HAP-1 (cell line): ENCODE data around the gene REPS1.
"Not testable (repeated sequence)": the region's sequence is repeated elsewhere in the genome, so short reads cannot be mapped to it uniquely, and the experiment has no call there.

Experiments used
- DNase-seq, 2 experiments: peaks; one replicate each; pipeline ENCODE4 v3.0.0-alpha.2; 2016 to 2020; ENCODE audit warnings: low spot score in 2 of 2
- H3K27me3 ChIP-seq: fragments of 250-450 bp; sonication (Bioruptor Pico); 2 replicates; pipeline ENCODE4 v1.5.1; 2020; ENCODE audit warnings: low read depth, mild to moderate bottlenecking, moderate library complexity
- H3K36me3 ChIP-seq: fragments of 250-450 bp; sonication (Bioruptor Pico); replicated peaks from 2 replicates; pipeline ENCODE4 v1.5.1; 2020; ENCODE audit warnings: mild to moderate bottlenecking
- H3K4me1 ChIP-seq: fragments of 250-450 bp; sonication (Bioruptor Pico); 2 replicates; pipeline ENCODE4 v1.5.1; 2020; ENCODE audit warnings: mild to moderate bottlenecking
- H3K4me3 ChIP-seq: fragments of 250-450 bp; sonication (Bioruptor Pico); 2 replicates; pipeline ENCODE4 v1.5.1; 2020; ENCODE audit warnings: mild to moderate bottlenecking, moderate library complexity
- H3K9me3 ChIP-seq: fragments of 250-450 bp; sonication (Bioruptor Pico); 2 replicates; pipeline ENCODE4 v1.5.1; 2020; ENCODE audit warnings: mild to moderate bottlenecking, moderate library complexity
- in situ Hi-C: fragments of 300-500 bp; cut with MboI; formaldehyde crosslinking; loops from 3 replicates; pipeline ENCODE4 v1.14.3; 2020; ENCODE audit warnings: low sequenced_read_pairs, inconsistent platforms, mixed read lengths

Gene REPS1

DNA sequence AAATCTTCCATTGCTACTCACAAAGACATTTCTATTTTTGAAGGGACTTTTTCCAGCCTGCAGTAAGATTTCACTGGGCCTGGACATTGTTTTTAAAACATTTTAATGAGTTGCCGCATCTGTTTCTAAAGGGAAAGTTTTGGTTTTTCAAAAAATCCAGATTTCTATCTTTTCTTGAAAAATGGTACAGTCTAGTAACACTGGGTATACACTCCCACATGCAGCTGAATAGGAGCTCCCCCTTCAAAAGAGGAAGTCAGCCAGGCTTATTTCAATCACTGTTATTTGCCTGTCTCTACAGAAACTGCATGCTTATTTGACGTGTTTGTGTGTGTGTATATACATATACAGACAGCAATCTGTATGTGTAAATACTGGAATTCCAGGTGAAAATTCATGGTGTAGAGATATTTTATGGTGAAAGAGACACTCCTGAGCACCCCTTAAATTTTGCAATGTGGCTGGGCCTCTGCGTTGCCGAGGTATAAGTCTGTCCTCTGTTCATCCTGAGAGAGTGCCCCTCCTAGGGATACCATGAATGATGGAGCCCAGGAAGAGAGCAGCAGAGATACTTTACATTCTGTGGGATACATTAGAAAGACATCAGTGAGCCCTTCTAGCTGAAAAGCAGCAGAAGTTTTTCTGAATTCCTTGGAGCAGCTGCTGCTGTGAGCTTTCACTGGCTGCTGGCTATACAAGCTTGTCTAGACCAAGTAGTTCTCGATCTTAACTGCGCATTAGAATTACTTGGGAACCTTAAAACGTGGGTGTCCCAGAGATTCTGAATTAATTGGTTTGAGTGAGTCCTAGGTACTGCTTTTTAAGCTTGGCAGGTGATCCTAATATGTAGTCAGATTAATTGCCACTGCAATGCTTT, 28.5 kb upstream of the REPS1 start:
- H3K9me3 ChIP-seq: no peaks in the 10 kb centered on the region
- no peak for DNase-seq
- H3K4me1 ChIP-seq: no peaks in the 10 kb centered on the region; the same call in 1 of the 2 replicates
- in situ Hi-C loops: no loop called here
- no peaks in the 10 kb centered on the region for H3K36me3 ChIP-seq
- no peaks in the 10 kb centered on the region for H3K27me3 ChIP-seq
- no peak overlapping the region for H3K4me3 ChIP-seq

DNA sequence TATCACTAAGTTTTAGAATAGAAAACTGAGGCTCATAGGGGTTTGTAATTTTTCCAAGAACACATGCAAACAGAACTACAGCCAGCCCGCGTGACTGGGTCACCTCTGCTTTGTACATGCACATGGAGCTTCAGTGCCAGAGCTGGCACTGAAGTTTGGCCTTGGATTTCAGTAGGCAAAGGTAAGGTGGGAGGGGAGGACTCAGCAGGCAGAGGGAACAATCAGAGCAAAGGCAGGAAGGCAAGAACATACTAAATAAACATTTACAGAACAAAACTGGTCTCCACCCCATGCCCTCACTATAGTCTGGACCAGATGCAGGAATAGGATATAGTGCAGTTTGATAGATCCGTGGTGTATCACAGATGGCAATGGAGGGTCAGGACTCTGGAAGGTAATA, 26.9 kb upstream of the REPS1 start:
- Histone ChIP-seq H3K9me3 (no peaks in the 10 kb centered on the region), H3K4me1 (peaks cover 13% of the 10 kb centered on the region), H3K4me3 (no peak overlapping the region), H3K27me3 (no peaks in the 10 kb centered on the region), H3K36me3 (no peaks in the 10 kb centered on the region)
- in situ Hi-C loops: no loop called here
- no peak for DNase-seq

DNA sequence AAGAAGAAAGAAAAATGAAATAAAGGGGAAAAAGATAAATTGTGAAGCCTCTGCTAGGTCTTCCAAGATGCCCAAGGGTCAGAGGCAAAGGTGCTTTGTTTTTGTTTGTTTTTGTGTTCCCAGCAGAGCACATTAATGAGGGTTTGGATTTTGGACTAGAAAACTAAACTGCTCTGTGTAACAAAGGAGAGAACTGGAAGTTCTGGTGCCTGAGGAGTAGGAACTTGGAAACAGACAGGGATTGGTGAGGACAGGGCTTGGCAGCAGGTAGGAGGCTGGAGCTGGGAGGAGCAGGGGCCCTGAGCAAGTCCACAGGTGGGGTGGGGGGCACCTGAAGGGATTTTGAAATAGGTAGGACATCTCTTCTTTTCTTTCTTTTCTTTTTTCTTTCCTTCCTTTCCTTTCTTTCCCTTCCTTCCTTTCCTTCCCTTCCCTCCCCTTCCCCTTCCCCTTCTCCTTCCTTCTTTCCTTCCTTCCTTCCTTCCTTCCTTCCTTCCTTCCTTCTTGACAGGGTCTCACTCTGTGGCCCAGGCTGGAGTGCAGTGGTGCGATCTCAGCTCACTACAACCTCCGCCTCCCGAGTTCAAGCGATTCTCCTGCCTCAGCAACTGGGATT, 25.2 kb upstream of the REPS1 start:
- H3K27me3 ChIP-seq: no peaks in the 10 kb centered on the region
- in situ Hi-C loops: no loop called here
- H3K9me3 ChIP-seq: no peaks in the 10 kb centered on the region
- no peak overlapping the region for H3K4me3 ChIP-seq
- no peak for DNase-seq
- peaks cover 13% of the 10 kb centered on the region for H3K4me1 ChIP-seq
- no peaks in the 10 kb centered on the region for H3K36me3 ChIP-seq

DNA sequence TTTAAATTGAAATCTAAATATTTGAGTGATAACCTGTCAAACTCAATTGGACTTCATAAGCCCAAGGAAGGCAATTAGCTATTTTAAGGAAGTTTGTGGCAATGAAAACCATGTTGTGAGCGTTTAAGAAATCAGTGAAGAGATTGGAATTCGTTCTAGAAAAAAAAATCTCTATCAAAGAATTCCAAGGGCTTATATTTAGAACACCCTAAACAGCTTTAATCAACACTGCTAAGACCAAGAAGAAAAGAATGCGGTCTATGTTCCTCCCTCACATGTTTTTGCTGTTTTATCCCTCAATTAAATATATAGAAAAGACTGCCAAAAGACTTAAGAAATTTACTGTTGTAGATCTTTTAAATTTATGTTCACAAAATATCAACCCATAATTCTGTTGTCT, 23.9 kb upstream of the REPS1 start:
- H3K9me3 ChIP-seq: no peaks in the 10 kb centered on the region
- H3K36me3 ChIP-seq: no peaks in the 10 kb centered on the region
- H3K4me1 ChIP-seq: peaks cover 13% of the 10 kb centered on the region
- H3K27me3 ChIP-seq: no peaks in the 10 kb centered on the region
- H3K4me3 ChIP-seq: no peak overlapping the region
- in situ Hi-C loops: no loop called here
- DNase-seq: no peak

DNA sequence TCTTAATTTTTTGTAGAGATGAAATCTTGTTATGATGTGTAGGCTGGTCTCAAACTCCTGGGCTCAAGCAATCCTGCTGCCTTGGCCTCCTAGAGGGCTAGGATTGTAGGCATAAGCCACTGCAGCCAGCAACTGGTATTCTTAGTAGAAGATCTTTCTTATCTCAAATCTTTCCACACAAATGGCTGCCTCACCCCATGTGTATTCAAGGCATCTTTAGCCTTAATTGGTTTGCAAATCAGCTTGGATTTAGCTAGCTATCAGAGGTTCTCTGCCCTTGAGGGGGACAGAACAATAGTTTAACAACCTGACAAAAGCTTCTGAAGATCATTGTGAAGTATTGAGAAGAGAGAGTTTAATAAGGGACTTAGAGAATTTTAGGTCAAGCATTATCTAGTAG, 22.6 kb upstream of the REPS1 start:
- H3K36me3 ChIP-seq: no peaks in the 10 kb centered on the region

DNA sequence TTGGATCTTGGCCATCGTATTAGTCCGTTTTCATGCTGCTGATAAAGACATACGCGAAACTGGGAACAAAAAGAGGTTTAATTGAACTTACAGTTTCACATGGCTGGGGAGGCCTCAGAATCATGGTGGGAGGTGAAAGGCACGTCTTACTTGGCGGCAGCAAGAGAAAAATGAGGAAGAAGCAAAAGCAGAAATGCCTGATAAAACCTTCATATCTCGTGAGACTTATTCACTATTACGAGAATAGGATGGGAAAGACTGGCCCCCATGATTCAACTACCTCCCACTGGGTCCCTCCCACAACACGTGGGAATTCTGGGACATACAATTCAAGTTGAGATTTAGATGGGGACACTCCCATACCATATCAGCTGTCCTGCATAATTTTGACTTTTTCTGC, 20.1 kb upstream of the REPS1 start:
- Histone ChIP-seq H3K27me3 (no peaks in the 10 kb centered on the region), H3K9me3 (no peaks in the 10 kb centered on the region), H3K4me3 (no peak overlapping the region), H3K4me1 (peaks cover 13% of the 10 kb centered on the region), H3K36me3 (no peaks in the 10 kb centered on the region)
- no peak for DNase-seq
- in situ Hi-C loops: no loop called here

More for the DNA sequence above, 22.6 kb upstream of the REPS1 start:
- no peak overlapping the region for H3K4me3 ChIP-seq
- no peaks in the 10 kb centered on the region for H3K9me3 ChIP-seq
- H3K4me1 ChIP-seq: peaks cover 13% of the 10 kb centered on the region
- peak; percentile 57 to 93 for DNase-seq
- no peaks in the 10 kb centered on the region for H3K27me3 ChIP-seq
- in situ Hi-C loops: no loop called here

DNA sequence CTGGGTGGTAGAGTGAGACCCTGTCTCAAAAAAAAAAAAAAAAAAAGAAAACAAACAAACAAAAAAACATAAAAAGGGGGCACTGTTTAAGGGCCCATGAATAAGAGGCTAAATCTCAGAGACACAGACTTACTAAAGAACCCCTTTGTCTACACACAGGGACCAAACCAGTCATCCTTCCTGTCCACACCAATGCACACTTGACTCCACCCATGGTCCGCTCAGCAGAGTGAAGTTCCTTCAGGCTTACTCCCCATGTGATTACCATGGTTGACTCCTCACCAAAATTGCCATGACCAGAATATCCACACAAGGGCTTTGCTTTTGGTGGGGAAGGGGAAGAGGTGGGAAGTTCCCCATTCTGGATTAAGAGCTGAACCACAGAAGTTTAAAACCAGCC, 19.4 kb upstream of the REPS1 start:
- H3K4me1 ChIP-seq: peaks cover 13% of the 10 kb centered on the region
- no peak overlapping the region for H3K4me3 ChIP-seq
- no peaks in the 10 kb centered on the region for H3K27me3 ChIP-seq
- no peak for DNase-seq
- in situ Hi-C loops: no loop called here
- no peaks in the 10 kb centered on the region for H3K9me3 ChIP-seq
- H3K36me3 ChIP-seq: no peaks in the 10 kb centered on the region

DNA sequence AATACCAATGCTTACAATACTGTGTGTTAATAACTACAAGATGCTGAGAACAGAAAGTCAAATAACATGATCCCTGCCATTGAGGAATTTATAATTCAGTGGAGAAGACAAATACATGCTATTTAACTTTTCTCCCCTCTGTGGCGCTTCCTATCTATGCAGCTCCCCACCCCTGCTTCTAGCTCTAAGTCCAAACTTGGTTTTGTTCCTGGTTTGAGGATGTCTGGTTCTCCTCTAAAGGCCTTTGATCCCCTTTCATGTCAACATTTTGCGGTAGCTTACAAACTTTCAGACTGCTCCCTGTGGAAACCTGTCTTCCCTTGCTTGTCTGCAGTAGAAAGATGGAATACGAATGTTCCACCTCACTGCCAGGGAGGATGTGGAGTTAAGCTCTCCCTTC, 18.4 kb upstream of the REPS1 start:
- Histone ChIP-seq H3K4me3 (no peak overlapping the region), H3K9me3 (no peaks in the 10 kb centered on the region), H3K27me3 (no peaks in the 10 kb centered on the region), H3K4me1 (peaks cover 13% of the 10 kb centered on the region), H3K36me3 (no peaks in the 10 kb centered on the region)
- in situ Hi-C loops: no loop called here
- DNase-seq: no peak

DNA sequence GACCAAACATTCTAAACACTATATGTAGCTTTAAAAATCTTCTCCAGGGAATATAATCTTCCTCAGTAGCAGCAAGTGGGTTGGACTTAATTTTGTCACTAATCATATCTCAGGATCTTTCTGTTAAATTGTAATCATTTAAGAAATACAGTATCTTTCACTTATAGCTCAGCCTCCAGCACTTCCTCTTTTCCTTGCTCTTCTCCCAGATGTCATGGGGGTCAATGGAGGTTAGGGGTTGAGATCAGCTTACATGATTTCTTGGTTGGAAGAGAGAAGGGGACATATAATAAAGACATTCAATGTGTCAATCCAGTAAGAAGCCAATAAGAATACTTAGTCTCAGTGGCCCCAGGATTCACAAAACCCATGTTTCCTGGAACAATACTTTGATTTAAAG, 15.7 kb upstream of the REPS1 start:
- H3K27me3 ChIP-seq: no peaks in the 10 kb centered on the region
- H3K4me3 ChIP-seq: no peak overlapping the region
- H3K9me3 ChIP-seq: no peaks in the 10 kb centered on the region
- no peaks in the 10 kb centered on the region for H3K4me1 ChIP-seq
- DNase-seq: no peak
- in situ Hi-C loops: no loop called here
- no peaks in the 10 kb centered on the region for H3K36me3 ChIP-seq

DNA sequence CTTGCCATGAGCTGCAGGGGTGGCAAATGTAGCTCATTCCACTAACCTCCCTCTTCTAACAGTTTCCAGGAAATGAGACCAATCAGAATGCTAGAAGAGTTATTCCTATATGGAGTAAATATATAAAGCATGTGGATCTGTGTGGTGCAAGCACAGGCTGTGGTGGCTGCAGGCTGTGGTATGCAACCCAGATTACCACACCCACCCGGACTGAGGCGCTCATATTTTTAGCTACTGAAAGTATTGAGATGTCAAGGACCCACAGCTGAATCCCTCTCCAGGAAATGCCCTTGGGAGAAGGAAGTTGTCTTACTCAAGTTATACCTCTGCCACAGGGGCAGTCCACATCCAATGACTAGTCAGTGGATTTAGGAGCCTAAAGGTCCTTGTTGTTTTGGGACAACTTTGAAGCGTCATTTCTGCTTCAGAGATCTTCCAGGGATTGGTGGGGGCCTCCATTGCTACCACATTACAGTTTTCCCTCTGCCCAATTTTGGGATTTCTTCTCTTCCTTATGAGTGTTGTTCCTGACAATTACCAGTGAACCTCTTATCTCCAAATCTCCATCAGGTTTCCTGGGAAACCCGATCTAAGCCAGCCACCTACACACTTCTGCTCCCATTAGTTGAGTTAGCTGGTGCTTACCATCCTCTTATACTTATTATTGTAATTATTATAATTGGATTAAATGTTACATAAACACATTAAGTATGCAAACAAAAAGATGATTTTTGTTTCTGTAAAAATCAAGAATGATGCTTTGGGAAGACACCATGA, 12.1 kb upstream of the REPS1 start:
- no peak overlapping the region for H3K4me3 ChIP-seq
- no peaks in the 10 kb centered on the region for H3K9me3 ChIP-seq
- in situ Hi-C loops: no loop called here
- H3K36me3 ChIP-seq: no peaks in the 10 kb centered on the region
- no peaks in the 10 kb centered on the region for H3K27me3 ChIP-seq
- DNase-seq: no peak
- H3K4me1 ChIP-seq: no peaks in the 10 kb centered on the region

DNA sequence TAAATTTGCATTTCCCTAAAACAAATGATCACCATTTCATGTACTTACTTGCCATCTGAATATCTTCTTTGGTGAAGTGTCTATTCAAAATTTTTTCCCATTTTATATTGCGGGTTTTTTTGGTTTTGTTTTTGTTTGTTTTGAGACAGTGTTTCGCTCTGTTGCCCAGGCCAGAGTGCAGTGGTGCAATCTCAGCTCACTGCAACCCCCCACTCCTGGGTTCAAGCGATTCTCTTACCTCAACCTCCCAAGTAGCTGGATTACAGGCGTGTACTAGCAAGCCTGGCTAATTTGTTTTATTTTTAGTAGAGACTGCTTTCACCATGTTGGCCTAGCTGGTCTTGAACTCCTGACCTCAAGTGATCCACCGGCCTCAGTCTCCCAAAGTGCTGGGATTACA, 9.1 kb upstream of the REPS1 start:
- Histone ChIP-seq H3K4me3 (no peak overlapping the region), H3K36me3 (no peaks in the 10 kb centered on the region), H3K4me1 (peaks cover 8% of the 10 kb centered on the region), H3K27me3 (no peaks in the 10 kb centered on the region), H3K9me3 (no peaks in the 10 kb centered on the region)
- DNase-seq: no peak
- in situ Hi-C loops: no loop called here

DNA sequence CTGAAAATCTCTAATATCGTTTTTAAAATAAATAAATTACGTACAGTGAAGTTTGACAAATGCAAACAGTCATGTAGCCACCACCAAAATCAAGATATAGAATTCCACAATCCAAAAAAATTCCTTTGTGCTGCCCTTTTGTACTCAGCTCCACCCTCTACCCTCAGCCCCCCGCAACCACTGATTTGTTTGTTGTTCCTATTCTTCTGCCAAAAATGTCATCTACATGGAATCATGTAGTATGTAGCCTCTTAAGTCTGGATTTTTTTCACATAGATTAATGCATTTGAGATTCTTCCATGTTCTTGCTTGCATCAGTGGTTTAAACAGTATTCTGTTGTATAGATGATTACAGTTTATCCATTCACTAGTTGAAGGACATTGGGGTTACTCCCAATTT, 8.5 kb upstream of the REPS1 start:
- in situ Hi-C loops: no loop called here

DNA sequence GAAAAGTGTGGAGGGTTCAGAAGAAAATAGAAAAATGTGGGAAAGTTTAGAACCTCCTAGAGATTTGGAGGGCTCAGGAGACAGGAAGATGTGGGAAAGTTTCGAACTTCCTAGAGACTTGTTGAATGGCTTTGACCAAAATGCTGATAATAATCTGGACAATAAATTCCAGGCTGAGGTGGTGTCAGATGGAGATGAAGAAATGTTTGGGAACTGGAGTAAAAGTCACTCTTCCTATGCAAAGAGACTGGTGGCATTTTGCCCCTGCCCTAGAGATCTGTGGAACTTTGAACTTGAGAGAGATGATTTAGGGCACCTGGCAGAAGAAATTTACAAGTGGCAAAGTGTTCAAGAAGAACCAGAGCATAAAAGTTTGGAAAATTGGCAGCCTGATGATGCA, 5.4 kb upstream of the REPS1 start:
- H3K4me3 ChIP-seq, H3K27me3 ChIP-seq, H3K9me3 ChIP-seq, DNase-seq, in situ Hi-C loops, H3K36me3 ChIP-seq: not testable (repeated sequence)
- H3K4me1 ChIP-seq: peaks cover 11% of the 10 kb centered on the region

More for the DNA sequence above, 8.5 kb upstream of the REPS1 start:
- no peaks in the 10 kb centered on the region for H3K27me3 ChIP-seq
- no peak for DNase-seq
- H3K4me1 ChIP-seq: peaks cover 8% of the 10 kb centered on the region
- H3K36me3 ChIP-seq: no peaks in the 10 kb centered on the region
- H3K9me3 ChIP-seq: no peaks in the 10 kb centered on the region
- no peak overlapping the region for H3K4me3 ChIP-seq

DNA sequence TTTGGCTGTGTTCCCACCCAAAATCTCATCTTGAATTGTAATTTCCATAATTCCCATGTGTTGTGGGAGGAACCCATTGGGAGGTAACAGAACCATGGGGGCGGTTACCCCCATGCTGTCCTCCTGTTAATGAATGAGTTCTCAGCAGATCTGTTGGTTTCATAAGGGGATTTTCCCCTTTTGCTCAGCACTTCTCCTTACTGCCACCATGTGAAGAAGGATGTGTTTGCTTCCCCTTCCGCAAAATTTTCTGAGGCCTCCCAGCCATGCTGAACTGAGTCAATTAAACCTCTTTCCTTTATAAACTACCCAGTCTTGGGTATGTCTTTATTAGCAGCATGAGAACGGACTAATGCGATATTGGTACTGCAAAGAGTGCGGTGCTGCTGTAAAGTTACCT, 4.9 kb upstream of the REPS1 start:
- H3K27me3 ChIP-seq, in situ Hi-C loops, DNase-seq, H3K9me3 ChIP-seq, H3K36me3 ChIP-seq, H3K4me3 ChIP-seq: not testable (repeated sequence)
- H3K4me1 ChIP-seq: peaks cover 11% of the 10 kb centered on the region
